Daoy (cell line): ENCODE data around the gene LMBRD2. TPM values are rescaled to one million over a fixed set of nuclear protein-coding genes. Genes with fewer than 3 reads are reported as not detected.

ENCODE experiments used
- DNase-seq: peaks from one replicate; pipeline ENCODE4 v3.0.0-alpha.2; 2015; ENCODE audit warnings: low read depth
- total RNA-seq: library from RNA; depleted of rRNA; stranded (reverse); fragments of >200 nt; shearing (Covaris generic); gene quantifications from 2 replicates; pipeline ENCODE4 v1.2.3, GENCODE V29; 2014; rRNA removed

The LMBRD2 gene
- total RNA-seq, 1 experiment from 2014 or later, result 6.1 TPM

DNA sequence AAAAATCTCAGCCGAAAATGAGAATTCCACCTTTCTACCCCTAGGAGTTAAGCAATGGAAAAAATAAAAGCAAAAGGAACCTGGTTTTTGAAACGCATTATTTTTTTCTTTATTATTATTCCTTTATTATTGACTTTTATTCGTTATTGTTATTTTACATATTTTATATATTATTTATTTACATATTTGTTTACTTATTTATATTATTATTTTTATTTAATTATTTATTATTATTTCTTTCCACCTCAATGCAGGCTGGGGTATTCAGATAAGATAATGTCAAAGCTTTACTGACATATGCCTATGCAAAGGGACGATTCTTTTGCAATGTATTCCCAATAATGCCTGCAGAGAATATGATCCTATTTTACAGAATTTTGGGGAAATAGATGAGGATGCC, 101.7 kb downstream of the LMBRD2 start:
- no peak for DNase-seq

Other genes starting within 250 kb of the LMBRD2 start
- gene CAPSL, start 213.3 kb downstream of the LMBRD2 start, total RNA-seq, result not detected in 2 replicates
- gene UGT3A1, start 160.5 kb downstream of the LMBRD2 start, total RNA-seq, result not detected in 2 replicates
- 1.3 TPM in 1 of 2 replicates, not detected in the other for gene UGT3A2, start 85.0 kb downstream of the LMBRD2 start, total RNA-seq
- gene SKP2, start 224 bp upstream of the LMBRD2 start, total RNA-seq, result 31.2 and 33.0 TPM in 2 replicates
- 21.2 and 22.1 TPM in 2 replicates for gene NADK2, start 90.0 kb upstream of the LMBRD2 start, total RNA-seq
- gene RANBP3L, start 150.0 kb upstream of the LMBRD2 start, total RNA-seq, result not detected in 2 replicates